ENCODE measurements around the gene SLC39A12. TPM values are rescaled to one million over a fixed set of nuclear protein-coding genes. Genes with fewer than 3 reads are reported as not detected.
"Not testable (repeated sequence)": the region's sequence is repeated elsewhere in the genome, so short reads cannot be mapped to it uniquely, and the experiment has no call there.

SLC39A12 gene
- polyA plus RNA-seq, 3 donors from 2014 or later = not detected

GRCh38 chr10:17943033-17943745 lies 8.5 kb upstream of the SLC39A12 start:
- no peak for DNase-seq
- Mint-ChIP-seq H3K4me1 (no peaks in the 10 kb centered on the region), H3K27ac (no peak overlapping the region), H3K27me3 (ENCODE audit: low read depth in 3 of 3) (peaks cover 0 to 2% (median 0%) of the 10 kb centered on the region in 3 donors), H3K9me3 (peaks cover 0 to 3% (median 0%) of the 10 kb centered on the region in 6 donors), H3K4me3 (no peak overlapping the region), H3K36me3 (no peaks in the 10 kb centered on the region)

GRCh38 chr10:17950269-17950668 lies 1.4 kb upstream of the SLC39A12 start:
- H3K36me3 Mint-ChIP-seq; H3K9me3 Mint-ChIP-seq; H3K4me3 Mint-ChIP-seq; DNase-seq; H3K27ac Mint-ChIP-seq; H3K4me1 Mint-ChIP-seq; H3K27me3 Mint-ChIP-seq (ENCODE audit: low read depth in 3 of 3): not testable (repeated sequence)

- DNase-seq = no peak
- no peaks in the 10 kb centered on the region for H3K36me3 Mint-ChIP-seq
- peaks cover 2 to 6% (median 2%) of the 10 kb centered on the region in 3 donors for H3K27me3 Mint-ChIP-seq (ENCODE audit: low read depth in 3 of 3)
- no peaks in the 10 kb centered on the region for H3K4me1 Mint-ChIP-seq
- no peak overlapping the region for H3K4me3 Mint-ChIP-seq
- no peak overlapping the region for H3K27ac Mint-ChIP-seq
- no peaks in the 10 kb centered on the region for H3K9me3 Mint-ChIP-seq
Observed at GRCh38 chr10:17950726-17951125, 992 bp upstream of the SLC39A12 start.

GRCh38 chr10:17954372-17954771 lies 2.7 kb downstream of the SLC39A12 start:
- not testable (repeated sequence) for H3K4me3 Mint-ChIP-seq, H3K4me1 Mint-ChIP-seq, DNase-seq, H3K27ac Mint-ChIP-seq, H3K36me3 Mint-ChIP-seq, H3K9me3 Mint-ChIP-seq
- peaks cover 0 to 10% (median 5%) of the 10 kb centered on the region in 3 donors for H3K27me3 Mint-ChIP-seq (ENCODE audit: low read depth in 3 of 3)

- Mint-ChIP-seq H3K9me3 (peaks cover 0 to under 1% (median 0%) of the 10 kb centered on the region in 6 donors), H3K27ac (no peak overlapping the region), H3K27me3 (ENCODE audit: low read depth in 3 of 3) (peaks cover 0 to 10% (median 5%) of the 10 kb centered on the region in 3 donors)
Observed at GRCh38 chr10:17954861-17955260, 3.1 kb downstream of the SLC39A12 start.

GRCh38 chr10:17958049-17958448 lies 6.3 kb downstream of the SLC39A12 start:
- H3K36me3 Mint-ChIP-seq = no peaks in the 10 kb centered on the region
- H3K27ac Mint-ChIP-seq = no peak overlapping the region
- peaks cover 0 to 3% (median 0%) of the 10 kb centered on the region in 6 donors for H3K9me3 Mint-ChIP-seq
- H3K27me3 Mint-ChIP-seq (ENCODE audit: low read depth in 3 of 3) = peaks cover 2 to 11% (median 5%) of the 10 kb centered on the region in 3 donors
- no peak overlapping the region for H3K4me3 Mint-ChIP-seq
- no peak for DNase-seq
- H3K4me1 Mint-ChIP-seq = no peaks in the 10 kb centered on the region

More at GRCh38 chr10:17954861-17955260, 3.1 kb downstream of the SLC39A12 start:
- no peaks in the 10 kb centered on the region for H3K36me3 Mint-ChIP-seq
- DNase-seq = no peak
- no peaks in the 10 kb centered on the region for H3K4me1 Mint-ChIP-seq
- no peak overlapping the region for H3K4me3 Mint-ChIP-seq

- Mint-ChIP-seq H3K36me3 (no peaks in the 10 kb centered on the region), H3K9me3 (peaks cover 0 to 3% (median 0%) of the 10 kb centered on the region in 6 donors), H3K4me1 (no peaks in the 10 kb centered on the region), H3K27ac (no peak overlapping the region), H3K4me3 (no peak overlapping the region), H3K27me3 (ENCODE audit: low read depth in 3 of 3) (peaks cover 2 to 11% (median 2%) of the 10 kb centered on the region in 3 donors)
- no peak for DNase-seq
Observed at GRCh38 chr10:17959870-17960269, 8.2 kb downstream of the SLC39A12 start.

GRCh38 chr10:17961551-17962422 lies 10.1 kb downstream of the SLC39A12 start:
- H3K27ac Mint-ChIP-seq = no peak overlapping the region
- peaks cover under 1 to 6% (median 2%) of the 10 kb centered on the region in 3 donors for H3K27me3 Mint-ChIP-seq (ENCODE audit: low read depth in 3 of 3)
- peaks cover 0 to 3% (median 0%) of the 10 kb centered on the region in 6 donors for H3K9me3 Mint-ChIP-seq
- no peak for DNase-seq
- no peak overlapping the region for H3K4me3 Mint-ChIP-seq
- no peaks in the 10 kb centered on the region for H3K36me3 Mint-ChIP-seq
- no peaks in the 10 kb centered on the region for H3K4me1 Mint-ChIP-seq

- no peak overlapping the region for H3K27ac Mint-ChIP-seq
- H3K4me3 Mint-ChIP-seq = no peak overlapping the region
- peaks cover 0 to 6% (median 0%) of the 10 kb centered on the region in 6 donors for H3K9me3 Mint-ChIP-seq
- H3K36me3 Mint-ChIP-seq = no peaks in the 10 kb centered on the region
- DNase-seq = no peak
- H3K27me3 Mint-ChIP-seq (ENCODE audit: low read depth in 3 of 3) = peaks cover 0 to 3% (median 2%) of the 10 kb centered on the region in 3 donors
- H3K4me1 Mint-ChIP-seq = no peaks in the 10 kb centered on the region
Observed at GRCh38 chr10:17963431-17963830, 11.7 kb downstream of the SLC39A12 start.

GRCh38 chr10:17965649-17966235 lies 14.0 kb downstream of the SLC39A12 start:
- H3K27me3 Mint-ChIP-seq (ENCODE audit: low read depth in 3 of 3) = peaks cover 0 to 5% (median 4%) of the 10 kb centered on the region in 3 donors
- no peak overlapping the region for H3K4me3 Mint-ChIP-seq
- H3K4me1 Mint-ChIP-seq = no peaks in the 10 kb centered on the region
- H3K9me3 Mint-ChIP-seq = peaks cover 0 to 14% (median 1%) of the 10 kb centered on the region in 6 donors
- H3K27ac Mint-ChIP-seq = no peak overlapping the region
- DNase-seq = no peak
- H3K36me3 Mint-ChIP-seq = peaks cover 0 to 3% (median 0%) of the 10 kb centered on the region in 3 donors

GRCh38 chr10:17974505-17974904 lies 22.8 kb downstream of the SLC39A12 start:
- H3K4me3 Mint-ChIP-seq = no peak overlapping the region
- H3K27ac Mint-ChIP-seq = no peak overlapping the region
- no peaks in the 10 kb centered on the region for H3K4me1 Mint-ChIP-seq
- H3K27me3 Mint-ChIP-seq (ENCODE audit: low read depth in 3 of 3) = peaks cover 0 to 7% (median 5%) of the 10 kb centered on the region in 3 donors
- peaks cover 0 to 10% (median 5%) of the 10 kb centered on the region in 6 donors for H3K9me3 Mint-ChIP-seq
- peaks cover 0 to 3% (median 0%) of the 10 kb centered on the region in 3 donors for H3K36me3 Mint-ChIP-seq
- no peak for DNase-seq

- Mint-ChIP-seq H3K27ac (no peak overlapping the region), H3K36me3 (no peaks in the 10 kb centered on the region), H3K27me3 (ENCODE audit: low read depth in 3 of 3) (peaks cover 0 to 3% (median 3%) of the 10 kb centered on the region in 3 donors), H3K4me3 (no peak overlapping the region), H3K9me3 (peaks cover 0 to 2% (median 0%) of the 10 kb centered on the region in 6 donors), H3K4me1 (no peaks in the 10 kb centered on the region)
- no peak for DNase-seq
Observed at GRCh38 chr10:17980846-17981565, 29.3 kb downstream of the SLC39A12 start.

GRCh38 chr10:17981766-17982380 lies 30.2 kb downstream of the SLC39A12 start:
- Mint-ChIP-seq H3K27ac (no peak overlapping the region), H3K4me3 (no peak overlapping the region), H3K36me3 (no peaks in the 10 kb centered on the region), H3K27me3 (ENCODE audit: low read depth in 3 of 3) (peaks cover 0 to 5% (median under 1%) of the 10 kb centered on the region in 3 donors), H3K9me3 (peaks cover 0 to 2% (median 0%) of the 10 kb centered on the region in 6 donors), H3K4me1 (no peaks in the 10 kb centered on the region)
- no peak for DNase-seq

Data from immature natural killer cell (primary cell).